NB4 (cell line): Measurements from ENCODE around the gene COBL.

ENCODE experiments used
- CTCF ChIP-seq: IDR thresholded peaks from one replicate; pipeline ENCODE4 v1.5.1; 2012; ENCODE audit warnings: low read depth, low read length
- POLR2A ChIP-seq: IDR thresholded peaks from 2 replicates; pipeline ENCODE4 v1.6.1; 2011; ENCODE audit warnings: mild to moderate bottlenecking; ENCODE audit not compliant: insufficient read length; ENCODE audit errors: extremely low read depth

GRCh38 chr7:51025668-51026067, 290.9 kb downstream of the COBL start:
- no peak for TF ChIP-seq POLR2A
- no peak for TF ChIP-seq CTCF
